Heart left ventricle (tissue), 16 donors: ENCODE data around the gene NR2F1. TPM values are rescaled to one million over a fixed set of nuclear protein-coding genes. Genes with fewer than 3 reads are reported as not detected.

Experiments used
- ATAC-seq, 4 donors: fragments of 200-7000 bp; cut with Tn5 transposase; one replicate each; pipeline ENCODE4 v1.9.1; 2020 to 2022; ENCODE audit warnings: moderate library complexity in 4 of 4, mild to moderate bottlenecking in 3 of 4, moderate number of reproducible peaks in 1 of 4
- DNase-seq, 5 donors: peaks; one replicate each; pipeline ENCODE4 v3.0.0-alpha.2; 2020
- H3K27ac ChIP-seq, 12 donors: fragments of 200-600 bp; sonication (generic) in 4 of 12; one replicate each; pipeline versions ENCODE4 v1.5.0 to v1.8.0; 2016 to 2022; ENCODE audit warnings: mild to moderate bottlenecking in 2 of 12
- H3K27me3 ChIP-seq, 9 donors: fragments of 200-600 bp; sonication (generic) in 2 of 9; one replicate each; pipeline versions ENCODE4 v1.5.1 to v1.8.0; 2016 to 2022; ENCODE audit warnings: mild to moderate bottlenecking in 3 of 9
- H3K36me3 ChIP-seq, 9 donors: fragments of 200-600 bp; sonication (generic) in 2 of 9; one replicate each; pipeline versions ENCODE4 v1.5.0 to v1.8.0; 2018 to 2022; ENCODE audit warnings: mild to moderate bottlenecking in 2 of 9
- H3K4me1 ChIP-seq, 12 donors: fragments of 200-600 bp; sonication (generic) in 4 of 12; one replicate each; pipeline versions ENCODE4 v1.5.0 to v1.8.0; 2016 to 2022; ENCODE audit warnings: mild to moderate bottlenecking in 3 of 12
- H3K4me3 ChIP-seq, 12 donors: fragments of 200-600 bp; sonication (generic) in 4 of 12; one replicate each; pipeline versions ENCODE4 v1.5.0 to v1.8.0; 2017 to 2022; ENCODE audit warnings: mild to moderate bottlenecking in 9 of 12, moderate library complexity in 4 of 12
- H3K9me3 ChIP-seq, 12 donors: fragments of 200-600 bp; sonication (generic) in 4 of 12; one replicate each; pipeline versions ENCODE4 v1.5.0 to v1.8.0; 2016 to 2022; ENCODE audit warnings: mild to moderate bottlenecking in 1 of 12
- CTCF ChIP-seq, 12 donors: fragments of 200-600 bp; sonication (generic) in 4 of 12; IDR thresholded peaks; one replicate each; pipeline versions ENCODE4 v1.5.0 to v1.8.0; 2018 to 2022; ENCODE audit warnings: antibody characterized with exemption in 12 of 12, mild to moderate bottlenecking in 5 of 12
- POLR2A ChIP-seq, 2 donors: fragments of 450-650 bp; IDR thresholded peaks; one replicate each; pipeline ENCODE4 v1.6.1; 2017; ENCODE audit warnings: antibody characterized with exemption in 2 of 2, mild to moderate bottlenecking in 2 of 2, moderate library complexity in 2 of 2
- WGBS, 4 donors: extraction: QIAGEN DNeasy Blood & Tissue Kit in 2 of 4; methylation state at CpG; one replicate each; pipeline versions ENCODE4 v1.1.5 to v1.1.7; 2013 to 2018; 5-methylcytosine and 5-hydroxymethylcytosine counted together
- intact Hi-C, 10 donors: fragments of 100-400 bp; cut with DNase I; formaldehyde crosslinking; loops; one replicate each; pipeline versions ENCODE4 v1.11.1 to v1.14.2; 2022
- polyA plus RNA-seq, 2 donors: library from polyadenylated mRNA; stranded (reverse); fragments of 200-250 nt; gene quantifications; one replicate each; pipeline ENCODE4 v1.2.3, GENCODE V29; 2013
- total RNA-seq, 9 donors: library from RNA; depleted of rRNA in 2 of 9; stranded (reverse); fragments of >200 nt in 2 of 9; fragmentation: NEBNext Ultra II Directional in 3 of 9; extraction: Animal tissue kit (Norgen Biotek cat#: 25700) in 3 of 9; gene quantifications; one replicate each; pipeline versions ENCODE4 v1.1.0 to v1.2.4, GENCODE V29; 2016 to 2023
- donor health status: ischemic (EF 13 %, LVEDD 7.1; RV severe dilation, severe dysfunction).
- donor health status: healthy with polysubstance abuse.
- donor health status: DM: no; HTN: yes; CAD: no.
- donor health status: DM: no; HTN: no; CAD: no.
- donor health status: ischemic (EF 25% LVEDD 6.9; RV normal size, moderate dysfunction).
- donor health status: ischemic (EF 25% LVEDD 5.7; RV mildly dilated, moderate dysfunction).
- donor health status: healthy.
- donor health status: DM: yes; HTN: yes; CAD: no.
- donor health status: ischemic (EF 35%, LVEDD 5.7; RV mildly dilated, moderate dysfunction).
- donor health status: nonischemic (EF 11% LVEDD 7.7; RV severe dilation, severe dysfunction).
- donor health status: DM: yes; HTN: yes; CAD: no.
- donor health status: PGD.
- donor health status: ischemic (EF 29% LVEDD 5.4; RV normal size, mild dysfunction).
- donor health status: nonischemic (EF 23%, LVEDD 6.1; RV moderate dilation, normal function).

The NR2F1 gene
- total and polyA plus RNA-seq, 11 donors = 0.37 to 13.5 (median 0.57) TPM; not detected in 3

GRCh38 chr5:93620487-93621326 is 37.7 kb downstream of the NR2F1 start:
- Histone ChIP-seq H3K9me3 (no peaks in the 10 kb centered on the region), H3K27ac (peak overlapping the region in 11 of 12 donors; percentile 39 to 83 (median 68)), H3K4me1 (peaks cover 0 to 19% (median 4%) of the 10 kb centered on the region in 12 donors), H3K27me3 (peaks cover 0 to 13% (median 0%) of the 10 kb centered on the region in 9 donors), H3K36me3 (no peaks in the 10 kb centered on the region), H3K4me3 (peak overlapping the region; percentile 48 to 79 (median 66))
- 0 to 1% (median 1%) methylated on average over 50 to 75 of the region's 75 CpGs for WGBS, 4 donors
- DNase-seq (peak; percentile 55 to 83 (median 76)), ATAC-seq (peak; percentile 86 to 95 (median 94))
- intact Hi-C loops = loop anchor here in 1 of 10 donors (5.0 kb wide), 1 partner anchor 52 kb away; no protein-coding TSS in a partner anchor
- TF ChIP-seq CTCF (IDR thresholded peaks at IDR 0.05) = peak in 2 of 12 donors; percentile 18 to 39
- TF ChIP-seq POLR2A (IDR thresholded peaks at IDR 0.05) = no peak

GRCh38 chr5:93621327-93621798 is 38.3 kb downstream of the NR2F1 start:
- no peaks in the 10 kb centered on the region for H3K9me3 ChIP-seq
- H3K27me3 ChIP-seq = peaks cover 0 to 12% (median 0%) of the 10 kb centered on the region in 9 donors
- TF ChIP-seq CTCF (IDR thresholded peaks at IDR 0.05) (no peak), POLR2A (IDR thresholded peaks at IDR 0.05) (no peak)
- DNase-seq (peak; percentile 77 to 91 (median 82)), ATAC-seq (peak; percentile 83 to 95 (median 92))
- H3K4me1 ChIP-seq = peaks cover 0 to 19% (median 4%) of the 10 kb centered on the region in 12 donors
- intact Hi-C loops = loop anchor here in 1 of 10 donors (5.0 kb wide), 1 partner anchor 51 kb away; no protein-coding TSS in a partner anchor
- WGBS, 4 donors = 1 to 3% (median 2%) methylated on average over 20 to 41 of the region's 41 CpGs
- peak overlapping the region in 11 of 12 donors; percentile 35 to 83 (median 68) for H3K27ac ChIP-seq
- no peaks in the 10 kb centered on the region for H3K36me3 ChIP-seq
- H3K4me3 ChIP-seq = peak overlapping the region; percentile 48 to 79 (median 66)

- Histone ChIP-seq H3K27ac (peak overlapping the region in 3 of 12 donors; percentile 73 to 81 (median 77)), H3K4me1 (peaks cover 0 to 19% (median 4%) of the 10 kb centered on the region in 12 donors), H3K27me3 (peaks cover 0 to 12% (median 0%) of the 10 kb centered on the region in 9 donors), H3K9me3 (no peaks in the 10 kb centered on the region), H3K4me3 (peak overlapping the region in 1 of 12 donors; percentile 73), H3K36me3 (no peaks in the 10 kb centered on the region)
- DNase-seq = no peak
- TF ChIP-seq POLR2A (IDR thresholded peaks at IDR 0.05) (no peak), CTCF (IDR thresholded peaks at IDR 0.05) (no peak)
- intact Hi-C loops = loop anchor here in 1 of 10 donors (5.0 kb wide), 1 partner anchor 50 kb away; no protein-coding TSS in a partner anchor
- peak; percentile 14 to 44 (median 27) for ATAC-seq
- WGBS, 4 donors = 51 to 62% (median 53%) methylated on average over 4 of the region's 4 CpGs
Observed at GRCh38 chr5:93622240-93622885, 39.3 kb downstream of the NR2F1 start.
